AG09309 (cell line): Measurements from ENCODE around the gene SLC6A6.

Source experiments
- DNase-seq: peaks from one replicate; pipeline ENCODE4 v3.0.0-alpha.2; 2010; ENCODE audit warnings: low read depth
- H3K4me3 ChIP-seq: 2 replicates; pipeline ENCODE4 v1.5.1; 2011; ENCODE audit warnings: mild to moderate bottlenecking, low read depth, low read length, moderate library complexity; ENCODE audit not compliant: control insufficient read depth
- TF ChIP-seq, protein P1 (sequence below): IDR thresholded peaks from 2 replicates; pipeline ENCODE4 v1.5.1; 2011; ENCODE audit warnings: mild to moderate bottlenecking, low read depth, low read length, inconsistent platforms; ENCODE audit not compliant: insufficient read depth, control insufficient read depth; ENCODE audit errors: missing control alignments

SLC6A6 gene

GRCh38 chr3:14487821-14488220 is 85.4 kb downstream of the SLC6A6 start:
- H3K4me3 ChIP-seq = no peak overlapping the region
- DNase-seq = no peak
- TF ChIP-seq, protein P1, sequence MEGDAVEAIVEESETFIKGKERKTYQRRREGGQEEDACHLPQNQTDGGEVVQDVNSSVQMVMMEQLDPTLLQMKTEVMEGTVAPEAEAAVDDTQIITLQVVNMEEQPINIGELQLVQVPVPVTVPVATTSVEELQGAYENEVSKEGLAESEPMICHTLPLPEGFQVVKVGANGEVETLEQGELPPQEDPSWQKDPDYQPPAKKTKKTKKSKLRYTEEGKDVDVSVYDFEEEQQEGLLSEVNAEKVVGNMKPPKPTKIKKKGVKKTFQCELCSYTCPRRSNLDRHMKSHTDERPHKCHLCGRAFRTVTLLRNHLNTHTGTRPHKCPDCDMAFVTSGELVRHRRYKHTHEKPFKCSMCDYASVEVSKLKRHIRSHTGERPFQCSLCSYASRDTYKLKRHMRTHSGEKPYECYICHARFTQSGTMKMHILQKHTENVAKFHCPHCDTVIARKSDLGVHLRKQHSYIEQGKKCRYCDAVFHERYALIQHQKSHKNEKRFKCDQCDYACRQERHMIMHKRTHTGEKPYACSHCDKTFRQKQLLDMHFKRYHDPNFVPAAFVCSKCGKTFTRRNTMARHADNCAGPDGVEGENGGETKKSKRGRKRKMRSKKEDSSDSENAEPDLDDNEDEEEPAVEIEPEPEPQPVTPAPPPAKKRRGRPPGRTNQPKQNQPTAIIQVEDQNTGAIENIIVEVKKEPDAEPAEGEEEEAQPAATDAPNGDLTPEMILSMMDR = no peak

GRCh38 chr3:14488286-14489041 is 86.1 kb downstream of the SLC6A6 start:
- H3K4me3 ChIP-seq = no peak overlapping the region
- TF ChIP-seq, protein P1 = no peak
- no peak for DNase-seq

DNA sequence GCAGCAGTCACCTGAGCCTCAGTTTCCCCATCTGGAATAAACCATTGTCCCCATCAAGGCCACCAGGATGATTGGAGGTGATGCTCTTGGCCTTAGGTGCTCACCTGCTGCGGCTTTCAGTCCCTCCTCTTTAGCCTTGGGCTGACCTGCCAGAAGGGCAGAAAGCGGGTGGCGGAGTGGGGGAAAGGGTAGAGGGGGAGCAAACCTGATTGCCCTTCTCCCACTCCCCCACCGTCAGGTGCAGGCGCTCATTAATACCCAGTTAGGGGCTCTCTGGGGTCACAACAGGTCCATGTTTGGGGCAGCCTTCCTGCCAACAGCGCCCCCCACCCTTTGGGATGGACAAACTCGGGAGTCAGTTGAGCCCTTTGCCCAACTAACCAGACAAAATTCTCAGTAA is 87.2 kb downstream of the SLC6A6 start:
- TF ChIP-seq, protein P1 = no peak
- H3K4me3 ChIP-seq = no peak overlapping the region
- DNase-seq = no peak

GRCh38 chr3:14490255-14490654 is 87.8 kb downstream of the SLC6A6 start:
- no peak for DNase-seq
- TF ChIP-seq, protein P1 = no peak
- no peak overlapping the region for H3K4me3 ChIP-seq

DNA sequence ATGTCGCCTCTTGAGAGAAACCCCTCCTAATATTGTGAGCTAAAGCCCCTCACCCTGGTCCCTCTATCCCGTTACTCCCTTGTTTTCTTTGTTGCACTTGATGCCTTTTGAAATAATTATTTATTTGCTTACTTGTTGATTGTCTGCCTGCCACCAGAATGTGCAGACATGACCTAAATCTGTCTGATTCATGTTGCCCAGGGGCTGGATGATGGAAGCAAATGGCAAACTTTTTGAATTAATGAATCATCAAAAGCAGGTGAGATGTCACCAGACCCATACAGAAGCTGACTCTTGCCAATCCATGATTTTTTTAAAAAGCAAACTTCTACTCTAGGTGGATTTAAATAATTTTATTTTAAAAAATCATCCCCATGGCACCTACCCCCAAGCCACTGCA is 88.4 kb downstream of the SLC6A6 start:
- TF ChIP-seq, protein P1 = no peak
- H3K4me3 ChIP-seq = no peak overlapping the region
- no peak for DNase-seq

DNA sequence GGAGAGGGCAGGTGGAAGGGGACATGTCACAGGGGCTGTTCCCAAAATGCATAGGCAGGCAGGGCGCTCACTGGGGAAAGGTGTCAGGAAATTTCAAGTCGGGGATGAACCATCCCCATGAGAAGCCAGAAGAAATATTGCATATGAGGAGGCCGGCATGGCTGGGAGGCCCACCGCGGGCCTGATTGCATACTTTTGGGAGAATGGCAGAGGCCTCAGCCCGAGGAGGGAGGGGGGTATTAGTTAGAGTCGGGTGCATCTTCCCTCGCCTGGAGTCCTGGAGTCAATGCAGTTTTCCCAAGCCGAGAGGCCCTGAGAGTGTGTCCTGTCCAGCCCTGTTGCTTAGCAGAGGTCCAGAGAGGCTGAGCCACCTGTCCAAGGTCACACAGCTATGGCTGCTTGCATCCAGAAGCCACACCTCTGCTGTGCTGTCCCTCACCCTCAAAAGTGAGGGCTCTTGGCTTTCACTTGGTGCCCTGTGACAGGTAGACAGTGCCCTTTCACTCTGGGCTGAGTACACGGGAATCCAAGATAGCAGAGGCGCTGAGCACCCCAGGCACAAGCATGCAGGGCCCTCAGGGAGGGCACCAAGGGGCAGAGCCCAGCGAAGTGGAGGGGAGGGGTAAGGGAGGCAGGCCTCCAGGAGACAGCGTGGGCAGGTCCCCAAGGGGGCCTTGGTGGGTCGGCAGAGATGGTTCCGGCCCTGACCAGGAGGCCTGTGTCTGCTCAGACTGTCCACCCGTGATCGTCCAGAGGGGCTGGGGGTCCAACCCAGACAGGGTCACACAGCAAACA is 89.2 kb downstream of the SLC6A6 start:
- TF ChIP-seq, protein P1 = no peak
- no peak for DNase-seq
- no peak overlapping the region for H3K4me3 ChIP-seq
